HCT116 (cell line): Measurements from ENCODE around the gene ICA1. TPM values are rescaled to one million over a fixed set of nuclear protein-coding genes. Genes with fewer than 3 reads are reported as not detected.

ENCODE experiments used
- ATAC-seq: fragments of 200-7000 bp; cut with Tn5 transposase; 2 replicates; pipeline ENCODE4 v1.9.1; 2020; ENCODE audit warnings: mild to moderate bottlenecking, moderate library complexity
- BruUV-seq: library from RNA; stranded (reverse); fragments of 400-500 nt; replicated peaks from 2 replicates; lab custom pipeline; 2021; lab: Mats Ljungman, UMichigan
- CTCF ChIA-PET: fragments of 300-600 bp; sonication (Branson Sonifier 250); formaldehyde crosslinking; loops from one replicate; lab custom pipeline; 2021; ENCODE audit warnings: antibody characterized with exemption; lab: Charles Lee
- POLR2A ChIA-PET: fragments of 300-600, 350-600 bp; sonication (Branson Sonifier 250); formaldehyde crosslinking; loops from one replicate; lab custom pipeline; 2021; ENCODE audit warnings: antibody characterized with exemption; lab: Charles Lee
- RAD21 ChIA-PET, 2 experiments: fragments of 300-600 bp; sonication (Branson Sonifier 250); formaldehyde crosslinking; loops; one replicate each; lab custom pipeline; 2023; ENCODE audit warnings: low total read pairs in 2 of 2; ENCODE audit not compliant: uncharacterized antibody in 2 of 2, unreplicated experiment in 2 of 2, low non-redundant PET in 1 of 2; lab: Charles Lee
- DNase-seq: peaks from one replicate; pipeline ENCODE4 v3.0.0-alpha.2; 2010; ENCODE audit warnings: low read depth, low spot score
- H2AFZ ChIP-seq: fragments of 200-600 bp; shearing (Covaris generic), sonication (generic); 2 replicates; pipeline ENCODE4 v1.6.1; 2017; ENCODE audit warnings: low read depth, mixed run types, mixed read lengths, antibody characterized with exemption, low read length; ENCODE audit not compliant: poor library complexity, severe bottlenecking
- H3K27ac ChIP-seq: 2 replicates; pipeline ENCODE4 v1.5.1; 2012; ENCODE audit warnings: low read depth, low read length
- H3K27me3 ChIP-seq: fragments of 200-600 bp; sonication (generic); 2 replicates; pipeline ENCODE4 v1.6.1; 2016; ENCODE audit warnings: mixed run types, low read length, mixed read lengths; ENCODE audit not compliant: insufficient read depth
- H3K36me3 ChIP-seq, 2 experiments: fragments of 200-500 bp in 1 of 2; fragments of 200-600 bp in 1 of 2; sonication (Bioruptor generic) in 1 of 2; sonication (generic) in 1 of 2; 2 replicates each; pipeline versions ENCODE4 v1.5.1 to v1.6.1; 2014 to 2016; ENCODE audit warnings: low read length in 2 of 2, inconsistent platforms in 1 of 2, mixed read lengths in 1 of 2, mixed run types in 1 of 2; ENCODE audit not compliant: insufficient read depth in 2 of 2, control insufficient read depth in 1 of 2
- H3K4me1 ChIP-seq, 2 experiments: fragments of 200-600 bp in 1 of 2; sonication (generic) in 1 of 2; 2 replicates each; pipeline versions ENCODE4 v1.5.1 to v1.6.1; 2012 to 2017; ENCODE audit warnings: low read length in 2 of 2, inconsistent platforms in 1 of 2, mild to moderate bottlenecking in 1 of 2, mixed read lengths in 1 of 2, mixed run types in 1 of 2, moderate library complexity in 1 of 2; ENCODE audit not compliant: insufficient read depth in 2 of 2, control insufficient read depth in 1 of 2
- H3K4me2 ChIP-seq: fragments of 200-600 bp; sonication (generic); 2 replicates; pipeline ENCODE4 v1.6.1; 2017; ENCODE audit warnings: mixed run types, low read length, mixed read lengths
- H3K4me3 ChIP-seq, 2 experiments: fragments of 200-600 bp in 1 of 2; sonication (generic) in 1 of 2; replicated peaks in 1 of 2; 2 replicates each; pipeline ENCODE4 v1.5.1; 2011 to 2016; ENCODE audit warnings: low read length in 2 of 2, control low read depth in 1 of 2, low read depth in 1 of 2, mild to moderate bottlenecking in 1 of 2, mixed read lengths in 1 of 2, mixed run types in 1 of 2
- H3K79me2 ChIP-seq: fragments of 200-600 bp; sonication (generic); 2 replicates; pipeline ENCODE4 v1.6.1; 2017; ENCODE audit warnings: mild to moderate bottlenecking, mixed run types, low read length, moderate library complexity, mixed read lengths; ENCODE audit not compliant: insufficient read depth
- H3K9ac ChIP-seq: fragments of 200-600 bp; sonication (generic); 2 replicates; pipeline ENCODE4 v1.6.1; 2016; ENCODE audit warnings: low read length, mixed read lengths
- H3K9me2 ChIP-seq: fragments of 200-600 bp; sonication (generic), shearing (Covaris generic); 2 replicates; pipeline ENCODE4 v1.6.1; 2017; ENCODE audit warnings: mixed run types, mild to moderate bottlenecking, moderate library complexity; ENCODE audit not compliant: insufficient read depth
- H3K9me3 ChIP-seq, 2 experiments: fragments of 200-500 bp in 1 of 2; fragments of 200-600 bp in 1 of 2; sonication (Bioruptor generic) in 1 of 2; sonication (generic) in 1 of 2; 2 replicates each; pipeline ENCODE4 v1.6.1; 2014 to 2017; ENCODE audit warnings: low read length in 2 of 2, mixed read lengths in 2 of 2, inconsistent platforms in 1 of 2, low read depth in 1 of 2, mild to moderate bottlenecking in 1 of 2, mixed run types in 1 of 2, moderate library complexity in 1 of 2; ENCODE audit not compliant: control insufficient read depth in 1 of 2, insufficient read depth in 1 of 2
- H4K20me1 ChIP-seq: fragments of 200-600 bp; sonication (generic), shearing (Covaris generic); 2 replicates; pipeline ENCODE4 v1.6.1; 2017; ENCODE audit warnings: mixed run types, mild to moderate bottlenecking, moderate library complexity; ENCODE audit not compliant: insufficient read depth
- CTCF ChIP-seq, 3 experiments: fragments of 200-600 bp in 1 of 3; sonication (generic) in 1 of 3; IDR thresholded peaks in 2 of 3; conservative IDR thresholded peaks in 1 of 3; 2 replicates each; pipeline ENCODE4 v1.5.1; 2012 to 2017; ENCODE audit warnings: low read depth in 2 of 3, low read length in 2 of 3, antibody characterized with exemption in 1 of 3, borderline replicate concordance in 1 of 3, control low read depth in 1 of 3, mild to moderate bottlenecking in 1 of 3, mixed read lengths in 1 of 3, mixed run types in 1 of 3, moderate library complexity in 1 of 3; ENCODE audit not compliant: insufficient read depth in 1 of 3
- EGR1 ChIP-seq: IDR thresholded peaks from 2 replicates; pipeline ENCODE4 v1.6.1; 2012; ENCODE audit warnings: low read depth
- POLR2A ChIP-seq: IDR thresholded peaks from 2 replicates; pipeline ENCODE4 v1.7.0; 2011; ENCODE audit warnings: borderline replicate concordance; ENCODE audit not compliant: insufficient read depth, insufficient read length; ENCODE audit errors: extremely low read depth
- POLR2AphosphoS5 ChIP-seq: IDR thresholded peaks from 2 replicates; pipeline ENCODE4 v1.6.1; 2011; ENCODE audit warnings: mild to moderate bottlenecking, low read depth, low read length, moderate library complexity
- RAD21 ChIP-seq: IDR thresholded peaks from 2 replicates; pipeline ENCODE4 v1.6.1; 2012; ENCODE audit warnings: low read depth, mild to moderate bottlenecking
- SRF ChIP-seq: IDR thresholded peaks from 2 replicates; pipeline ENCODE4 v1.6.1; 2012; ENCODE audit warnings: low read depth
- YY1 ChIP-seq: IDR thresholded peaks from 2 replicates; pipeline ENCODE4 v1.6.1; 2011; ENCODE audit warnings: low read length, low read depth, moderate library complexity, mild to moderate bottlenecking; ENCODE audit not compliant: insufficient replicate concordance; ENCODE audit errors: extremely low read depth
- ZFX ChIP-seq: fragments of 450-650 bp; IDR thresholded peaks from 2 replicates; pipeline ENCODE4 v1.6.1; 2017
- ZNF274 ChIP-seq: fragments of 200-500 bp; sonication (Bioruptor generic); IDR thresholded peaks from 2 replicates; pipeline ENCODE4 v1.6.1; 2014; ENCODE audit warnings: mild to moderate bottlenecking, low read depth, low read length, inconsistent platforms
- intact Hi-C: fragments of 100-400 bp; cut with micrococcal nuclease; formaldehyde crosslinking; loops from 2 replicates; pipeline ENCODE4 v1.10.0; 2022
- total RNA-seq: library from RNA; stranded (reverse); gene quantifications from one replicate; pipeline ENCODE4 v1.2.1, GENCODE V29; 2021; ENCODE audit not compliant: unreplicated experiment

ICA1 gene
- total RNA-seq, 1 experiment from 2014 or later, result 16.4 TPM

GRCh38 chr7:8190119-8190895 lies 71.7 kb downstream of the ICA1 start:
- Histone ChIP-seq H3K9me3 (no peaks in the 10 kb centered on the region), H4K20me1 (no peaks in the 10 kb centered on the region), H3K9me2 (no peaks in the 10 kb centered on the region), H3K79me2 (no peaks in the 10 kb centered on the region), H3K4me2 (no peak overlapping the region), H3K36me3 (no peaks in the 10 kb centered on the region), H3K4me1 (no peaks in the 10 kb centered on the region), H2AFZ (no peak overlapping the region), H3K27ac (no peak overlapping the region), H3K4me3 (no peak overlapping the region), H3K27me3 (no peaks in the 10 kb centered on the region), H3K9ac (no peak overlapping the region)
- RAD21 ChIA-PET, result no interaction called here
- no peak for TF ChIP-seq ZFX
- TF ChIP-seq EGR1, result no peak
- no peak for TF ChIP-seq POLR2AphosphoS5
- peak; percentile 52 to 64 (median 59); a peak in 5 of 6 replicates for TF ChIP-seq CTCF (IDR thresholded peaks at IDR 0.05 in 2 of 3, conservative IDR thresholded peaks at IDR 0.05 in 1 of 3; ENCODE audit: borderline replicate concordance in 1 of 3, insufficient read depth in 1 of 3, low read depth in 2 of 3, low read length in 2 of 3)
- peak; percentile 77 for TF ChIP-seq RAD21
- TF ChIP-seq ZNF274, result no peak
- no peak for TF ChIP-seq YY1
- no peak for TF ChIP-seq POLR2A
- no peak for TF ChIP-seq SRF
- POLR2A ChIA-PET, result no interaction called here
- DNase-seq, result peak; percentile 26
- ATAC-seq, result peak; percentile 76
- no TSS peak for BruUV-seq
- intact Hi-C loops, result loop anchor here (5.0 kb wide), 1 partner anchor 508 kb away; no protein-coding TSS in a partner anchor
- CTCF ChIA-PET, result interaction anchor here (0.8 to 1.3 kb wide), 5 partner anchors 17 to 595 kb away, joined by 4 to 13 read pairs (median 4); no protein-coding TSS in a partner anchor
